Spleen (tissue), 11 donors: ENCODE data around the gene ZDHHC11. TPM values are rescaled to one million over a fixed set of nuclear protein-coding genes. Genes with fewer than 3 reads are reported as not detected.
"Not testable (repeated sequence)": the region's sequence is repeated elsewhere in the genome, so short reads cannot be mapped to it uniquely, and the experiment has no call there.

Experiments
- DNase-seq: peaks from one replicate; pipeline ENCODE4 v3.0.0-alpha.2; 2020
- H3K27ac ChIP-seq, 8 donors: fragments of 200-600 bp; sonication (generic) in 7 of 8; 1 replicate in 4 of 8; 2 replicates in 4 of 8; pipeline versions ENCODE4 v1.5.0 to v1.8.0; 2016 to 2021; ENCODE audit warnings: inconsistent platforms in 4 of 8, mild to moderate bottlenecking in 4 of 8, moderate library complexity in 1 of 8
- H3K27me3 ChIP-seq, 7 donors: fragments of 200-600 bp; sonication (generic) in 6 of 7; replicated peaks in 1 of 7; 1 replicate in 4 of 7; 2 replicates in 3 of 7; pipeline versions ENCODE4 v1.5.0 to v1.8.0; 2016 to 2021; ENCODE audit warnings: inconsistent platforms in 3 of 7, mild to moderate bottlenecking in 1 of 7
- H3K36me3 ChIP-seq, 6 donors: fragments of 200-600 bp; sonication (generic) in 5 of 6; 1 replicate in 4 of 6; 2 replicates in 2 of 6; pipeline versions ENCODE4 v1.5.0 to v1.8.0; 2016 to 2021; ENCODE audit warnings: inconsistent platforms in 2 of 6
- H3K4me1 ChIP-seq, 6 donors: fragments of 200-600 bp; sonication (generic) in 5 of 6; 1 replicate in 3 of 6; 2 replicates in 3 of 6; pipeline versions ENCODE4 v1.5.0 to v1.8.0; 2016 to 2021; ENCODE audit warnings: inconsistent platforms in 3 of 6
- H3K4me3 ChIP-seq, 8 donors: fragments of 200-600 bp; sonication (generic) in 7 of 8; 1 replicate in 4 of 8; 2 replicates in 4 of 8; pipeline versions ENCODE4 v1.5.0 to v1.8.0; 2016 to 2021; ENCODE audit warnings: inconsistent platforms in 4 of 8, mild to moderate bottlenecking in 4 of 8, moderate library complexity in 2 of 8
- H3K9me3 ChIP-seq, 8 donors: fragments of 200-600 bp; sonication (generic) in 7 of 8; 1 replicate in 4 of 8; 2 replicates in 4 of 8; pipeline versions ENCODE4 v1.5.0 to v1.8.0; 2016 to 2021; ENCODE audit warnings: inconsistent platforms in 4 of 8
- CTCF ChIP-seq, 11 experiments: fragments of 200-600 bp in 7 of 11; fragments of 450-650 bp in 4 of 11; sonication (generic) in 4 of 11; IDR thresholded peaks in 8 of 11; conservative IDR thresholded peaks in 3 of 11; 1 replicate in 7 of 11; 2 replicates in 4 of 11; pipeline versions ENCODE4 v1.4.0 to v1.8.0; 2016 to 2021; ENCODE audit warnings: antibody characterized with exemption in 11 of 11, inconsistent platforms in 4 of 11, mild to moderate bottlenecking in 1 of 11
- POLR2A ChIP-seq, 3 donors: fragments of 450-650 bp; IDR thresholded peaks; one replicate each; pipeline ENCODE4 v1.5.1; 2017; ENCODE audit warnings: antibody characterized with exemption in 3 of 3, mild to moderate bottlenecking in 1 of 3
- POLR2AphosphoS5 ChIP-seq, 3 donors: sonication (generic); formaldehyde crosslinking; IDR thresholded peaks; one replicate each; pipeline ENCODE4 v1.5.1; 2017; ENCODE audit warnings: antibody characterized with exemption in 3 of 3
- WGBS, 5 donors: extraction: QIAGEN DNeasy Blood & Tissue Kit in 3 of 5; methylation state at CpG; one replicate each; pipeline versions ENCODE4 v1.1.5 to v1.1.7; 2013 to 2018; 5-methylcytosine and 5-hydroxymethylcytosine counted together
- intact Hi-C: fragments of 100-400 bp; cut with DNase I; formaldehyde crosslinking; loops from one replicate; pipeline ENCODE4 v1.15.0; 2023; ENCODE audit warnings: low total_unique reads
- polyA plus RNA-seq, 3 donors: library from polyadenylated mRNA; stranded (reverse); fragments of 200-250 nt; gene quantifications; one replicate each; pipeline ENCODE4 v1.2.1, GENCODE V29; 2013
- total RNA-seq, 7 donors: library from RNA; depleted of rRNA in 3 of 7; stranded (reverse); fragments of >200 nt in 3 of 7; fragmentation: NEBNext Ultra II Directional in 4 of 7; extraction: Animal tissue kit (Norgen Biotek cat#: 25700) in 4 of 7; gene quantifications; one replicate each; pipeline versions ENCODE4 v1.1.0 to v1.2.1, GENCODE V29; 2016 to 2021
- donor health status: healthy with polysubstance abuse.
- donor health status: DM: no; HTN: no; CAD: no; lungs with moderate emphysema.
- donor health status: DM: no; HTN: no; CAD: no.
- donor health status: Bipolar disorder and iron deficiency.
- donor health status: healthy.
- donor health status: DM: no; HTN: no; CAD: no.
- donor health status: DM: yes; HTN: yes; CAD: no.

Gene ZDHHC11
- total and polyA plus RNA-seq, 10 donors = 1.3 to 75.0 (median 6.4) TPM

- DNase-seq = peak; percentile 51
- H3K4me3 ChIP-seq = no peak overlapping the region
- no peaks in the 10 kb centered on the region for H3K9me3 ChIP-seq
- H3K27me3 ChIP-seq = peaks cover 0 to 3% (median 0%) of the 10 kb centered on the region in 7 donors
- intact Hi-C loops = no loop called here
- H3K4me1 ChIP-seq = no peaks in the 10 kb centered on the region
- H3K36me3 ChIP-seq = no peaks in the 10 kb centered on the region
- WGBS, 5 donors = 85 to 92% (median 88%) methylated on average over 42 of the region's 42 CpGs
- TF ChIP-seq POLR2A (IDR thresholded peaks at IDR 0.05) = no peak
- no peak for TF ChIP-seq CTCF (IDR thresholded peaks at IDR 0.05 in 8 of 11, conservative IDR thresholded peaks at IDR 0.05 in 3 of 11)
- no peak for TF ChIP-seq POLR2AphosphoS5 (IDR thresholded peaks at IDR 0.05)
- no peak overlapping the region for H3K27ac ChIP-seq
Observed at GRCh38 chr5:776862-777711, 73.7 kb downstream of the ZDHHC11 start.

GRCh38 chr5:775961-776861, 74.6 kb downstream of the ZDHHC11 start:
- no peaks in the 10 kb centered on the region for H3K36me3 ChIP-seq
- no peaks in the 10 kb centered on the region for H3K4me1 ChIP-seq
- H3K9me3 ChIP-seq = no peaks in the 10 kb centered on the region
- H3K27me3 ChIP-seq = peaks cover 0 to 3% (median 0%) of the 10 kb centered on the region in 7 donors
- no peak for TF ChIP-seq POLR2AphosphoS5 (IDR thresholded peaks at IDR 0.05)
- no peak for TF ChIP-seq CTCF (IDR thresholded peaks at IDR 0.05 in 8 of 11, conservative IDR thresholded peaks at IDR 0.05 in 3 of 11)
- no peak for TF ChIP-seq POLR2A (IDR thresholded peaks at IDR 0.05)
- DNase-seq = peak; percentile 57
- intact Hi-C loops = no loop called here
- WGBS, 5 donors = 84 to 92% (median 88%) methylated on average over 17 to 20 of the region's 20 CpGs
- H3K27ac ChIP-seq = no peak overlapping the region
- H3K4me3 ChIP-seq = no peak overlapping the region

- DNase-seq = peak; percentile 71
- H3K4me3 ChIP-seq, intact Hi-C loops, H3K4me1 ChIP-seq, H3K27me3 ChIP-seq, H3K36me3 ChIP-seq, H3K27ac ChIP-seq, H3K9me3 ChIP-seq: not testable (repeated sequence)
- 73 to 88% (median 84%) methylated on average over 5 to 9 of the region's 9 CpGs; no CpG with 5 or more reads in 1 of the 5 donors for WGBS, 5 donors
Observed at GRCh38 chr5:775595-775960, 75.2 kb downstream of the ZDHHC11 start.

GRCh38 chr5:774854-775505, 75.8 kb downstream of the ZDHHC11 start:
- DNase-seq = peak; percentile 68
- H3K4me3 ChIP-seq, H3K27ac ChIP-seq, H3K9me3 ChIP-seq, H3K36me3 ChIP-seq, H3K4me1 ChIP-seq, H3K27me3 ChIP-seq, intact Hi-C loops: not testable (repeated sequence)
- WGBS, 5 donors = 76 to 97% (median 89%) methylated on average over 5 to 18 of the region's 18 CpGs

GRCh38 chr5:774304-774703, 76.5 kb downstream of the ZDHHC11 start:
- WGBS, 5 donors = 60 to 90% (median 83%) methylated on average over 2 to 6 of the region's 6 CpGs
- H3K27me3 ChIP-seq, DNase-seq, intact Hi-C loops, H3K27ac ChIP-seq, H3K9me3 ChIP-seq, H3K4me1 ChIP-seq, H3K36me3 ChIP-seq, H3K4me3 ChIP-seq: not testable (repeated sequence)
